OCI-M1 (cell line): ENCODE measurements around the gene LTBP3.

Experiments
- DNase-seq: peaks from one replicate; lab custom pipeline; 2025; lab: John Stamatoyannopoulos, UW

The LTBP3 gene

GRCh38 chr11:65553301-65554001, 4.7 kb downstream of the LTBP3 start:
- peak; percentile 80 for DNase-seq

GRCh38 chr11:65552388-65552951, 5.7 kb downstream of the LTBP3 start:
- DNase-seq = no peak

GRCh38 chr11:65551572-65552387, 6.4 kb downstream of the LTBP3 start:
- DNase-seq = peak; percentile 63

GRCh38 chr11:65549096-65549495, 9.1 kb downstream of the LTBP3 start:
- no peak for DNase-seq

- no peak for DNase-seq
Observed at GRCh38 chr11:65548395-65548794, 9.8 kb downstream of the LTBP3 start.

- DNase-seq = no peak
Observed at GRCh38 chr11:65547446-65548125, 10.6 kb downstream of the LTBP3 start.

- peak; percentile 94 for DNase-seq
Observed at GRCh38 chr11:65546217-65546958, 11.8 kb downstream of the LTBP3 start.

- DNase-seq = no peak
Observed at GRCh38 chr11:65545853-65546216, 12.3 kb downstream of the LTBP3 start.

- no peak for DNase-seq
Observed at GRCh38 chr11:65542738-65543390, 15.3 kb downstream of the LTBP3 start.

GRCh38 chr11:65541093-65541982, 16.8 kb downstream of the LTBP3 start:
- DNase-seq = no peak

GRCh38 chr11:65540290-65541092, 17.7 kb downstream of the LTBP3 start:
- DNase-seq = peak; percentile 95

- no peak for DNase-seq
Observed at GRCh38 chr11:65539744-65540289, 18.3 kb downstream of the LTBP3 start.

- DNase-seq = no peak
Observed at GRCh38 chr11:65538915-65539743, 19.0 kb downstream of the LTBP3 start.

- DNase-seq = no peak
Observed at GRCh38 chr11:65538232-65538914, 19.8 kb downstream of the LTBP3 start.

- no peak for DNase-seq
Observed at GRCh38 chr11:65537620-65538231, 20.4 kb downstream of the LTBP3 start.

- DNase-seq = no peak
Observed at GRCh38 chr11:65537296-65537597, 20.9 kb downstream of the LTBP3 start.
